B cell (primary cell): Measurements from ENCODE around the gene MSL3.

Experiments
- EZH2 ChIP-seq: IDR thresholded peaks from 2 replicates; pipeline ENCODE4 v1.6.1; 2012; ENCODE audit warnings: borderline replicate concordance, low read depth, mild to moderate bottlenecking, moderate library complexity, low read length; ENCODE audit not compliant: insufficient read depth, poor library complexity, severe bottlenecking
- TF ChIP-seq, protein P1 (sequence below): fragments of 200-600 bp; IDR thresholded peaks from one replicate; pipeline ENCODE4 v1.8.0; 2022; ENCODE audit warnings: antibody characterized with exemption, mild to moderate bottlenecking

DNA sequence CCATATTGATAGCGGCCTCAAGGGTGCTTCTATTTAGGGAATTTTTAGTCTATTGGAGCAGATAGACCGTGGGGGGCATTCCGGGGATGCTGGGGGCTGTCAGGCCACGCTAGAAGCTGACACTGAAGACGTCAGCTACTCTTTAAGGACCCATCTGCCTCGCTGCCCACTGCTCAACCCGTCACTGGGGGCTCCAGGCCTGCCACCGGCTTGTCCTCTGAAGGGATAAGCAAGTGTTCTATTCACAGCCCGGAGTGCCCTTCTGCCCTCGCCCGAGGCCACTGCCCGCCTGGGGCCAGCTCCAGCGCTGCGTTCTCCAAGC lies 679 bp upstream of the MSL3 start:
- TF ChIP-seq, protein P1, sequence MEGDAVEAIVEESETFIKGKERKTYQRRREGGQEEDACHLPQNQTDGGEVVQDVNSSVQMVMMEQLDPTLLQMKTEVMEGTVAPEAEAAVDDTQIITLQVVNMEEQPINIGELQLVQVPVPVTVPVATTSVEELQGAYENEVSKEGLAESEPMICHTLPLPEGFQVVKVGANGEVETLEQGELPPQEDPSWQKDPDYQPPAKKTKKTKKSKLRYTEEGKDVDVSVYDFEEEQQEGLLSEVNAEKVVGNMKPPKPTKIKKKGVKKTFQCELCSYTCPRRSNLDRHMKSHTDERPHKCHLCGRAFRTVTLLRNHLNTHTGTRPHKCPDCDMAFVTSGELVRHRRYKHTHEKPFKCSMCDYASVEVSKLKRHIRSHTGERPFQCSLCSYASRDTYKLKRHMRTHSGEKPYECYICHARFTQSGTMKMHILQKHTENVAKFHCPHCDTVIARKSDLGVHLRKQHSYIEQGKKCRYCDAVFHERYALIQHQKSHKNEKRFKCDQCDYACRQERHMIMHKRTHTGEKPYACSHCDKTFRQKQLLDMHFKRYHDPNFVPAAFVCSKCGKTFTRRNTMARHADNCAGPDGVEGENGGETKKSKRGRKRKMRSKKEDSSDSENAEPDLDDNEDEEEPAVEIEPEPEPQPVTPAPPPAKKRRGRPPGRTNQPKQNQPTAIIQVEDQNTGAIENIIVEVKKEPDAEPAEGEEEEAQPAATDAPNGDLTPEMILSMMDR: no peak
- no peak for TF ChIP-seq EZH2
